Measurements from ENCODE around the gene CHGA.
A peak's percentile ranks its signal among the peaks of the same experiment; 100 is the strongest.

CHGA gene

DNA sequence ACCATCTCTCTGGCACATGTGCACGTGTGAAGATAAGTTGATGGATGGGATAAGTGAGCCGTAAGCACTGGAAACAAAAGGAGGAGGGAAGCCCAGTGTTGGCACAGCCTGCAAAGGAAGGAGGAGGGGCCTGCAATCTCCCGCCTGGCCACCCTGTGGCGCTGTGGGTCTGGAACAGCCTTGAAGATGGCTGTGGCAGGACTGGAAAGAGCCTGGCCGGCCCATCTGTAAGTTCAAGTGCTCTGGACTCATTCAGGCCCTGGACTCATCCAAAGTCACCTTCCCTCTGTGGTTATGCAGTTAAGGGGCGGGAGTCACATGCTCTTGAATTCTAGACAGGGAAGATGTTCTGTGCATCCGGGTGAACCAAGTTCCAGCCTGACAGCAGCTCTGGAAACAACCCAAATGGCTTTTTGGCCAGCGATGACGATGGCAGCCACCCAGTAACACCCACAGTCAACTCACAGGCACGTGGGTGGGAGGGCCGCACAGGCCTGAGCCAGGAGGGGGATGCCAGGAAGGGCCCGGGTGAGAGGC, 50.4 kb downstream of the CHGA start:
- no peak for ATAC-seq (ENCODE audit: insufficient read depth, low read depth)
- peaks cover 23% of the 10 kb centered on the region for H3K36me3 ChIP-seq (ENCODE audit: insufficient read depth, low read length)
- TF ChIP-seq, protein P1, sequence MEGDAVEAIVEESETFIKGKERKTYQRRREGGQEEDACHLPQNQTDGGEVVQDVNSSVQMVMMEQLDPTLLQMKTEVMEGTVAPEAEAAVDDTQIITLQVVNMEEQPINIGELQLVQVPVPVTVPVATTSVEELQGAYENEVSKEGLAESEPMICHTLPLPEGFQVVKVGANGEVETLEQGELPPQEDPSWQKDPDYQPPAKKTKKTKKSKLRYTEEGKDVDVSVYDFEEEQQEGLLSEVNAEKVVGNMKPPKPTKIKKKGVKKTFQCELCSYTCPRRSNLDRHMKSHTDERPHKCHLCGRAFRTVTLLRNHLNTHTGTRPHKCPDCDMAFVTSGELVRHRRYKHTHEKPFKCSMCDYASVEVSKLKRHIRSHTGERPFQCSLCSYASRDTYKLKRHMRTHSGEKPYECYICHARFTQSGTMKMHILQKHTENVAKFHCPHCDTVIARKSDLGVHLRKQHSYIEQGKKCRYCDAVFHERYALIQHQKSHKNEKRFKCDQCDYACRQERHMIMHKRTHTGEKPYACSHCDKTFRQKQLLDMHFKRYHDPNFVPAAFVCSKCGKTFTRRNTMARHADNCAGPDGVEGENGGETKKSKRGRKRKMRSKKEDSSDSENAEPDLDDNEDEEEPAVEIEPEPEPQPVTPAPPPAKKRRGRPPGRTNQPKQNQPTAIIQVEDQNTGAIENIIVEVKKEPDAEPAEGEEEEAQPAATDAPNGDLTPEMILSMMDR (IDR thresholded peaks at IDR 0.05; ENCODE audit: borderline replicate concordance, extremely low read depth, low read length, poor library complexity, severe bottlenecking): peak; percentile 69
- no peak for TF ChIP-seq EZH2 (IDR thresholded peaks at IDR 0.05; ENCODE audit: borderline replicate concordance, low read depth, low read length, severe bottlenecking)

DNA sequence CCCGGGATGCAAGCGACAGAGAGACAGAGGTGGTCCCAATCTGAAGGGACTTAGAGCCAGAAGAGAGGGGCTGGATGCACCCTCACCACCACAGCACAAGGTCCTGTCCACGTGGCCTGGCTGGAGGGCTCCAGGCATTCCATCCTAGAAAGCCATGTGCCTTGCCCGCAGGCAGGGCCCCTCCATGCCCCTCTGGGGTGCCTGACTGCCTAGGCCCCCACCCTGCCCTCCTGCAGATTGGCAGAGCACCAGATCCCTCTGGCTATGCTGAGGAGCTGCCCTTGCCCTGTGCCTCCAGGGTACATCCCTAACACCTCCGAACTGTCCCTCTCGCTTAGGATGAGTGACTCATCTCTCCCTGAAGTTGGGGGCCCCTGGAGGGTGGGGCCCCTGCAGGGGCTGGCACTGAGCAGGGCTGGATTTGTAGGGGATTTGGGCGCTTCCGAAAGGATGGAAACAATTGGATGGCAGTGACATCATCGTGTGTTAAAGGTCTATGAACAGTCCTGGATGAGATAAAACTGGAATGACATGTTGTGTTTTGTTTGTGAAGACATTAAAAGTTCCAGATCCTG, 50.9 kb downstream of the CHGA start:
- no peak for ATAC-seq (ENCODE audit: insufficient read depth, low read depth)
- no peak for TF ChIP-seq EZH2 (IDR thresholded peaks at IDR 0.05; ENCODE audit: borderline replicate concordance, low read depth, low read length, severe bottlenecking)
- TF ChIP-seq, protein P1 (IDR thresholded peaks at IDR 0.05; ENCODE audit: borderline replicate concordance, extremely low read depth, low read length, poor library complexity, severe bottlenecking): no peak
- Histone ChIP-seq H4K20me1 (ENCODE audit: insufficient read depth, low read length) (peaks cover 5% of the 10 kb centered on the region; the same call in 1 of the 2 replicates), H3K4me3 (ENCODE audit: low read depth in 1 of 2, low read length in 2 of 2) (no peak overlapping the region), H3K27me3 (ENCODE audit: insufficient read depth, low read length, poor library complexity) (no peaks in the 10 kb centered on the region), H3K9ac (ENCODE audit: low read depth, low read length) (no peak overlapping the region), H3K27ac (ENCODE audit: low read length) (no peak overlapping the region), H3K4me2 (ENCODE audit: insufficient read depth, low read length) (no peak overlapping the region), H3K4me1 (ENCODE audit: insufficient read depth, low read length) (no peaks in the 10 kb centered on the region), H2AFZ (ENCODE audit: low read depth, low read length) (no peak overlapping the region), H3K9me3 (ENCODE audit: insufficient read depth, low read length, severe bottlenecking) (peaks cover 26% of the 10 kb centered on the region), H3K36me3 (ENCODE audit: insufficient read depth, low read length) (peaks cover 28% of the 10 kb centered on the region), H3K79me2 (ENCODE audit: insufficient read depth, low read length) (no peaks in the 10 kb centered on the region; the same call in 1 of the 2 replicates)
- no peak for DNase-seq

More for the DNA sequence above, 50.4 kb downstream of the CHGA start:
- peak; percentile 19 for DNase-seq
- H3K4me2 ChIP-seq (ENCODE audit: insufficient read depth, low read length): no peak overlapping the region
- peaks cover 21% of the 10 kb centered on the region for H3K9me3 ChIP-seq (ENCODE audit: insufficient read depth, low read length, severe bottlenecking)
- H2AFZ ChIP-seq (ENCODE audit: low read depth, low read length): no peak overlapping the region
- H3K4me1 ChIP-seq (ENCODE audit: insufficient read depth, low read length): no peaks in the 10 kb centered on the region
- no peaks in the 10 kb centered on the region for H3K27me3 ChIP-seq (ENCODE audit: insufficient read depth, low read length, poor library complexity)
- peaks cover 11% of the 10 kb centered on the region; the same call in 1 of the 2 replicates for H4K20me1 ChIP-seq (ENCODE audit: insufficient read depth, low read length)
- no peak overlapping the region for H3K4me3 ChIP-seq (ENCODE audit: low read depth in 1 of 2, low read length in 2 of 2)
- no peaks in the 10 kb centered on the region; the same call in 1 of the 2 replicates for H3K79me2 ChIP-seq (ENCODE audit: insufficient read depth, low read length)
- H3K9ac ChIP-seq (ENCODE audit: low read depth, low read length): no peak overlapping the region
- no peak overlapping the region for H3K27ac ChIP-seq (ENCODE audit: low read length)

DNA sequence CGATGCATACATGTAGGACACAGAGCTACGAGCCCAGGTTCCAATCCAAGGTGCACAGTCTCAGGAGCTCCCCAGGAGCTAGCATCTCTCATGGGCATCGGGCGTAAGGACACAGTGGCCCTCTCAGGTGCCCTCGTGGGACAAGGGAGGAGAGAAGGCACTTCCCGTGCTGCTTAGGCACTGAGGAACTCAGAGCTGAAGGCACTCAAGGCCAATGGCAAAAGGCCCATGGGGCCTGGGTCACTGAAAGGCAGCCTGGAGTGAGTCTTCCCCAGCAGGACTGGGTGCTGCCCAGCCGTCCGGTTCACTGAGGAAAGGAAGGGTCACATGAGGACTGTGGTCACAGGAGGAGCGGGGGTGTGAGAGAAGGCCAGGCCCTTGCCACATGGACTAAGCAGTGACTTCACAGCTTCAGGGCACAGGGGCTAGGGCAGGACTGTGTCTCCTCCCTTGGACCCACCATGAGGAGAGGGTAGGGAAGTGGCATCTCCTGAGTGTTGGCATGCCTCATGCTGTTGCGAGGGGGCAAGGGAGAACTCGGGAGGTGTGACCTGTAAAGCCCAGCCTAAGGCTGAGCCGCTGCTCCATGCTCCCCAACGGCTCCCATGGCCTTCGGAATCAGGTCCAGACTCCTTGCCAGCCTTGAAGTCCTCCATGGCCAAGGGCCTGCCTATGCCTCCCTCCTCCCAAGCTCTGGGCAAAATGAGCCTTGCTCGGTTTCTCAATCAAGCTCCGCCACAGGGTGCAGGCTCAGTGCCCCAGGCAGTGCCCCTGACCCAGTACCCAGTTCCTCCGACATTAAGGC, 51.8 kb downstream of the CHGA start:
- Histone ChIP-seq H3K36me3 (ENCODE audit: insufficient read depth, low read length) (peaks cover 33% of the 10 kb centered on the region), H3K79me2 (ENCODE audit: insufficient read depth, low read length) (no peaks in the 10 kb centered on the region; the same call in 1 of the 2 replicates), H3K4me2 (ENCODE audit: insufficient read depth, low read length) (no peak overlapping the region), H3K27ac (ENCODE audit: low read length) (no peak overlapping the region), H4K20me1 (ENCODE audit: insufficient read depth, low read length) (peaks cover 4% of the 10 kb centered on the region; the same call in 1 of the 2 replicates), H3K4me1 (ENCODE audit: insufficient read depth, low read length) (no peaks in the 10 kb centered on the region), H3K9me3 (ENCODE audit: insufficient read depth, low read length, severe bottlenecking) (peaks cover 30% of the 10 kb centered on the region), H3K4me3 (ENCODE audit: low read depth in 1 of 2, low read length in 2 of 2) (no peak overlapping the region), H3K9ac (ENCODE audit: low read depth, low read length) (no peak overlapping the region), H2AFZ (ENCODE audit: low read depth, low read length) (no peak overlapping the region), H3K27me3 (ENCODE audit: insufficient read depth, low read length, poor library complexity) (no peaks in the 10 kb centered on the region)
- DNase-seq (no peak), ATAC-seq (ENCODE audit: insufficient read depth, low read depth) (no peak)
- no peak for TF ChIP-seq EZH2 (IDR thresholded peaks at IDR 0.05; ENCODE audit: borderline replicate concordance, low read depth, low read length, severe bottlenecking)
- TF ChIP-seq, protein P1 (IDR thresholded peaks at IDR 0.05; ENCODE audit: borderline replicate concordance, extremely low read depth, low read length, poor library complexity, severe bottlenecking): no peak

All from DND-41 (cell line).